GM18951 (cell line): ENCODE measurements around the gene AUTS2.
"Not testable (repeated sequence)": the region's sequence is repeated elsewhere in the genome, so short reads cannot be mapped to it uniquely, and the experiment has no call there.

Source experiments
- POLR2A ChIP-seq: IDR thresholded peaks from 4 replicates; pipeline ENCODE4 v1.6.1; 2011; ENCODE audit warnings: mild to moderate bottlenecking; ENCODE audit not compliant: insufficient read length, insufficient read depth; ENCODE audit errors: extremely low read depth
- in situ Hi-C: fragments of 300-500 bp; cut with MboI; formaldehyde crosslinking; loops from one replicate; pipeline ENCODE4 v1.12.0; 2022; ENCODE audit warnings: low sequenced_read_pairs, mixed read lengths, inconsistent platforms; ENCODE audit not compliant: unreplicated experiment

The AUTS2 gene

DNA sequence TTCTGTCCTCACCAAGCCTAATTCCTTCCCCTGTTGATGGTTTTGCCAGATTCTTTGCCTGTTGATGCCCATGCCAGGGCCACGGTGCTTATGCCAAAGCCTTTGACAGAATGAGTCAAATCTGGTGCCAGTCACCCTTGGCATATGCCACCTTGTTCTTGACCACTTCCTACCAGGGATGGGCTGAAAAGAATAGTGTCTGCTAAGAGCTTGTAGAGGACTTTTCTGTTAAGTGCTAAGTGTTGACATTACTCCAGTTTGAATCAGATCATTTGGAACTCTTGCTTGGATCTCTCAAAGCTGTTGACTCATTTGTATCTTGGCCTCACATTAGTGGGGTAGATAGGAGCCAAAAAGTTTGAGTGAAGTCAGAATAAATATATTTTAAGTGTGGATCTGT, 661.2 kb downstream of the AUTS2 start:
- in situ Hi-C loops, result no loop called here
- TF ChIP-seq POLR2A, result no peak

DNA sequence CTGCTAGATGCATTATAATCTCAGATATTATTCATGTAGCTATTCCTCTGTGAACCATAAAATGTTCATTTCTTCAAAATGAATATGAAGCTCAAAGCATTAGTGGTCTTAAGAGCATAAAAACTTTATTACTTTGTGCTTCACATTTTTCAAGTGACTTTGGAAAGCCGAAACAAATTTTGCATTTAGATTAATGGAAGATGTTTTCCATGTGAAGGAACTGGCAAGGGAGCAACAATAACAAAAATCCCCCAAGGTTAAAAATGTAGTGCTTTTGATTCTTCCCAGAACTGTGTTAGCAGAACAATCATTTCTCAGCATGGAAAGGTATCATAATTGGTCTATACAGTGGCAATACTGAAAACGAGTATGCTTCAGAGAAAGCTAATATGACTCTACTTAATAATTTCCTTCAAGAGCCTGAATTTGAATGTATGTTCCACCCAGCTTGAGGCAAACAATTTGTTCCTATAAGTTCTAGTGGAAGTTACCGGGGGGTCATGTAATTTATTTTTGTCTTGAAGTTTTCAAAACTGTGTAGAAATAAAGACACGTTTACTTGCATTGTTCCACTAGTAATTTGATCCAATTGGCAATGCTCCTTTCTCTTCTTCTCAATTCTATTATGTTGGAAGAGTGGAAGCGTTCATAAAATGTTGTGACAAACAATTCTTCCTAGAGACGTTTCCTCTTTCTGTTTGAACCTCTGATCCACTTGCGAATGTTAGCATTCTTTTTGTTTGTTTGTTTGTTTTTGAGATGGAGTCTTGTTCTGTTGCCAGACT, 665.4 kb downstream of the AUTS2 start:
- in situ Hi-C loops, result no loop called here
- no peak for TF ChIP-seq POLR2A

DNA sequence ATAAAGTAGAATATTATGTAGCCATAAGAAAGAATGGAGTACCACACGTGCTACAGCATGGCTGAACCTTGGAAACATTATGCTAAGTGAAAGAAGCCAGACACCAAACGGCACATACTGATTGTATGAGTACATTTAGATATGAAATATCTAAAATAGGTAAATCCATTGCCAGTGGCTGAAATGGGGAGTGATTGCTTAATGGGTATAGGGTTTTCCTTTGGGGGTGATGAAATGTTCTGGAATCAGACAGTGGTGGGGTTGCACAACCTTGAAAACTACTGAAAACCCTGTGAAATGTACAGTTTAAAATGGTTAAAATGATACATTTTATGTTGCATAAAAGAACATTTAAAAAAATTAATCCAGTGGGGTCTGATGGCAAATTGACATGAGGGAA, 667.9 kb downstream of the AUTS2 start:
- in situ Hi-C loops, result no loop called here
- TF ChIP-seq POLR2A, result no peak

DNA sequence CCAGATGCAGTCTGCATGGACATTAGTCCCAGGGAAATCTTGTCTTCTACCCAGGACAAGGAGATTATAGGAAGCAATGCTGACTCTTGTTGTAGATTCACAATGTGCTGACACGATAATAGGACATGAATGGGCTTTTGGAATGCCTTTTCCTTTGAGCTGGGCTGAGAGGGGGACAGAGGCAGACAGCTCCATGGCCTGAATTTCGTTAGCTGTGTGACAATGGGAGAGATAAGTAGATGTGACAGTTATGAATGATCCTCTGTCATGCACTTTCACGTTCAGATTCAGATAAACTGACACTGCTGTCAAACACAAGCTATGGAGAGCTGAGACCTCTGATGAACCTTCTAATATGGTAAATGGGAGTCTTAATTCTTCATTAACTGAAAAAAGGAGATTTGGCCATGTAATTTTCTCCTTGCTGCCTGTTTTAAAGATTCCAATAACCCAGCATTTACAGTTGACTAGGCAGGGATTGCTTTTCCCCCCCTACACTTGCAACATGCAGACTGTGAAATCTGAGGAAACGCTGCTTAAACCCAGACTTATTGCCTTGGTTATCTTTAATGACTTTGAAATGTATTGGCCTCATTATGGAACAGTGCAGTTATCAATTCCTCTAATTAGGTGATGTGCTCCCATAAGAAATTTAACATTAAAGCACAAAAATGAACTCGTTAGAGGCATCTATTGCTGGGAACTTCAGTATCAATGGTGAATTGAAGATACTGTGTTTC, 669.3 kb downstream of the AUTS2 start:
- in situ Hi-C loops, result no loop called here
- TF ChIP-seq POLR2A, result no peak

DNA sequence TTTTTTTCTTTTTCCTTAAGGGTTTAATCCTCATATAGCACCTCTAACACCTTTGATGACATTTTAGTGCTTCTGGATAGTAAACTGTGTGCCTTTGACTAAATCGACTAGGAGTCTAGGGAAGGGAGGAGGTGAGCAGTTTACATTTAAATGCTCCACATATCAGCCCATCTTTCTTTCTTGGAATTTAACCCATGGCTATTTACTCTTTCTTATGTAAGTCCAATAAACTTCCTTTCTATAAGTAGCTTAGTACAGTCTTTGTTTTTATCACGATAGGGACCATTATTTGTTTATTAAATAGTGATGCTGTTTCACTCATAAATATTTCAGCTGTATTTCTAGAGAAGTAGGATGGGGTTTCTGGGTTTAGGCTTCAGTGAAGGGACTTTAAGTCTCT, 669.9 kb downstream of the AUTS2 start:
- TF ChIP-seq POLR2A, result no peak
- in situ Hi-C loops, result no loop called here

DNA sequence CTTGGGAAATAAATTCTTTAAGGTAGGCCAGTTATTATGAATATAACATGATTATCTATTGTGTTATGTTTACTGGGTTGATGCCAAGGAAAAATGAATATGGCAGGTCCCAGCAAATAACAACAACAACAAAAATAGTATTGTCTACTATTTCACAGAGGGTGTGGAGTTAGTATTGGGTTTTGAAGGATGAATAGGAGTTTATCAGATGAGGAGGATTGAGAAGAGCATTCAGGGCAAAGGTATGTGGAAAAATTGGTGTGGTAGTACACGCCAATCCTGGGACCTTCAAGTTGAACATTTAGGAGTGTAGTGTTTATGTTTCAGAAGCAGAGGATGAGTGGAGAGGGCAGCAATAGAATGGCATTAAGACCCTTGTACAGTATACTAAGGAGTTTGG, 671.9 kb downstream of the AUTS2 start:
- in situ Hi-C loops, result no loop called here
- TF ChIP-seq POLR2A, result no peak

DNA sequence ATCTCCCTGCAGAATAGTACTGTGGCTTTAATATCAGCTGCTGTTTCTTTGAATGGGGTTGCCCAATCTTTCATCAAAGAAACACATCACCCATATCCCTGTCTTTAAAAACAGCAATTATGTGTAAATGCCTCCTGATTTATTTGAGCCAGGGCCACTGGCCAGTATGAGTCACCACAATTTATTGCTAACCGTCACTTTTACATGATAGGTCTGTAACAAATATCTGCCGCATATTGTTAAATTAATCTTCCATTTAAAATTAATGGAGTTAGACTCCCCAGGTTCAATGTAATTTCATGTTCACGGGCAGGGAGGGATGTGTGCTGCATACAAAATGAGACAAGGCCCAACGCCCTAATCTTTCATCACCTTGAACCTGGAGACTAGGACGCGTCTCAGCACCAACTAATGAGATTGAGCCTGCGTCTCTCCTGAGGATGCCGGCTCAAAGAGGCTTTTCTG, 673.4 kb downstream of the AUTS2 start:
- TF ChIP-seq POLR2A, result no peak
- in situ Hi-C loops, result no loop called here

DNA sequence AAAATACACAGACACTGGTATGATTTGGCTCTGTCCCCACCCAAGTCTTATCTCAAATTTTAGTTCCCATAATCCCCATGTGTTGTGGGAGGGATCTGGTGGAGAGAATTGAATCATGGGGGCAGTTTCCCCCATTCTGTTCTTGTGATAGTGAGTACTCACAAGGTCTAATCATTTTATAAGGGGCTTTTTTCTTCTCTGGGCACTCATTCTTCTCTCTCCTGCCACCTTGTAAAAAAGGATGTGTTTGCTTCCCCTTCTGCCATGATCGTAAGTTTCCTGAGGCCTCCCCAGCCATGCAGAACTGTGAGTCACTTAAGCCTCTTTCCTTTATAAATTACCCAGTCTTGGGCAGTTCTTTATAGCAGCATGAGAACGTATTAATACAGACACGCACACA, 677.3 kb downstream of the AUTS2 start:
- in situ Hi-C loops, result not testable (repeated sequence)

DNA sequence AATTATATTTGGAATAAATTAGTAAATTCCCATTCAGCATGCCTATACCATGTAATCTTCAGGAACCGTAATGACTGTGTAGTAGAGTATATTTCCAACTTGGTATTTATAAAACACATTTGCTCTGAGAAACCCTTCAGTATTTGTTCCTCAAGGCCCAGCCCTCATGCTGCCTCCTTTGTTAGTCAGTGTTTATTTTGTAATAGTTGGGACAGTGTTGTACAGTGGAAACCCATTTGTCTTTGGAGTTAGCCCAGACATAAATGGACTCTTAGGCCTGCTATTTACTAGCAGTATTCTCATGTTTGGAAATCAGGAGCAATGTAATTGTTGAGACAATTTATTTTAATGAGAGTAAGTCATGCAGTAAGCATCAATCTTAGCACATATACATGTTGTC, 686.9 kb downstream of the AUTS2 start:
- TF ChIP-seq POLR2A, result no peak
- in situ Hi-C loops, result no loop called here

DNA sequence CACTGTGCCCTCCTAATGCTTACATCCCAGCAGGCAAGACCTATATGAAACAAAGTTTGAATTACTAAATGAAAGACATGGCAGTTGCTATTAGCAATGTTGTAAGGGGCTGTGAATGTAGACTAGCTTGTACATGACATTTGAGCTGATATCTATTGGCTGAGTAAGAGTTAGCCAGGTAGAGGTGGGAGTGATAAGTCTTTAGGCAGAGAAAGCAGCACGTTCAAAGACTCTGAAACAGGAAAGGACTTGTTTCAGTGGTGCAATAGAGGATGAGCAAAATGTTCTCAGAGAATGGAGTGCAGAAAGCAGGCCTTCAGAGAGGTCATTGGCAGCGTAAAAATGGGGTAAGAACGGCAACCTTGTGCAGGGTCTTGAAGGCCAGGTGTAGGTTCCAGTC, 687.6 kb downstream of the AUTS2 start:
- no peak for TF ChIP-seq POLR2A
- in situ Hi-C loops, result no loop called here

DNA sequence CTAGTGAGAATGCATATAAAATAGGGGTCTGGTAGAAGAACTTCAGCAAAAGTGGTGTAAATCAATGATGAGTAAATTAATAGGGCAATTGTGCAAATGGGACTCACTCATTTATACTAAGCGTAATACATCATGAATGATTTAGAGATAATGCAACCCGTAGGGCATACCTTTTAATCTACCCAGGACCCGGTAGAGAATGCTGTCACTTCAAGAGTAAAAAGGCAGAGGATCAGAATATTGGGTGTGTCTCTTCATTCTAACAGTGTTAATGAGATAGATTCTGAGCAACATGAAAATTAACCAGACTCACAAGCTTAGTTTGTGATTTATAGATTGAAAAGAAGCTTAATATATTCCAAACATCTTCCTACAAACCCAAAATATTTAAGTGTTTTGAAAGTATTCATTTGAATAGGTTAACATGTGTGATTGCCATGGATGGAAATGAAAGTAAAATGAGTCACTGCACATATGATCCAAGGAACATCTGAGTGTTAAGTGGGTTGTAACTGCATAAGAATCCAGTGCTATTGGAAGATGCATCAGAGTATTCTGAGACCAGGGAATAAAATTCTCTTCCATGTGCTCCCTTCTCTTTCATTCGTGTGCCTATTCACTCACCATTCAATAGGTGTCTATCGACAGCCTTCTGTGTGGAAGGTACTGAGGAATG, 690.6 kb downstream of the AUTS2 start:
- in situ Hi-C loops, result no loop called here
- no peak for TF ChIP-seq POLR2A

DNA sequence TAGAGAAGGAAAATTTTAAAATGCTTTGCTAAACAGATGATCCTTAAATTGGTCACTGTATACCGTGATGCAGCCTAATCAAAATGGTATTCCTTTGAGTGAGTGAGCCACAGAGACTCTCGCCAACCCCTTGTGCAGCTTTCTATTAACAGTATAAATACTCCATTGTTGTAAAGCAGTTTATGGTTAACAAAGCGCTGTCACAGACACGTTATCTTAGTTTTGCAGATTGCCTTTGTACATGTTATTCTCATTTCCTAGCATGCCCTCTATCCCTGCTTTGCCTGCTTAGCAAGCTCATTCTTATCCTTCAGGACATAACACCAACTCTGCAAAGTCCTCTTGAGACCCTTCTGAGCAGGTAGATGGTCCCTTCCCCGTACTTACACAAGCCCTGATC, 694.4 kb downstream of the AUTS2 start:
- no peak for TF ChIP-seq POLR2A
- in situ Hi-C loops, result no loop called here

DNA sequence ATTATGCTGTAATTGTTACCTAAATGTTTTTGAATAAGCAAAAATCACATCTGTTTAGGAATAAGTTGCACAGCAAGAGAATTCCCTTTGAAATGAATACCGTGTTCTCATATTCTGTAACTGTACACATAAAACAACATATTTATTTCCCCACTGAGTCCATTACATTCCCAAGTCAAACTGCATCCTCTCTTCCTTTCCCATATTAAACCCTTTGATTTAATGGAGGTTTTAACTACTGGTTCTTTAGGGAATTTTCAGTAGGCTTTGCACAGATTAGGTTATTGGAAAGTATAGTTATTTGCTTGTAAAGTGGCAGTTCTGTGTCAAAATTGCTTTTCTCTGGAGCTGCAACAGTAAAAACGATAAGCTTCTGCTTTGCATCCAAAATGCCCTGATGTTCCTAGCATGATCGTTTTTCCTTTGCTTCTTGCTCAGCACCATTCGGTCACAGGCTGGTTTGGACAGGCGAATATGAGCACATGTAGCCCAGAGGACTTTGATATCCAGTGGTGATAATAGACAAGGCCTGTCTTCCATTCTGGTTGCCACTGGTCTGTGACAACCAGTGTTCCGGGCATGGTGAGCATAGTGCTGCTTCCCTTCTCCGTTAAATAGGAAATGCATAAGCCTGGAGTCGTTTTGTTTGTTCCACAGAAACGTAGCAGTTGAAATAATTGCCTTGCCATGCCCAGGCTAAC, 696.1 kb downstream of the AUTS2 start:
- in situ Hi-C loops, result no loop called here
- TF ChIP-seq POLR2A, result no peak

DNA sequence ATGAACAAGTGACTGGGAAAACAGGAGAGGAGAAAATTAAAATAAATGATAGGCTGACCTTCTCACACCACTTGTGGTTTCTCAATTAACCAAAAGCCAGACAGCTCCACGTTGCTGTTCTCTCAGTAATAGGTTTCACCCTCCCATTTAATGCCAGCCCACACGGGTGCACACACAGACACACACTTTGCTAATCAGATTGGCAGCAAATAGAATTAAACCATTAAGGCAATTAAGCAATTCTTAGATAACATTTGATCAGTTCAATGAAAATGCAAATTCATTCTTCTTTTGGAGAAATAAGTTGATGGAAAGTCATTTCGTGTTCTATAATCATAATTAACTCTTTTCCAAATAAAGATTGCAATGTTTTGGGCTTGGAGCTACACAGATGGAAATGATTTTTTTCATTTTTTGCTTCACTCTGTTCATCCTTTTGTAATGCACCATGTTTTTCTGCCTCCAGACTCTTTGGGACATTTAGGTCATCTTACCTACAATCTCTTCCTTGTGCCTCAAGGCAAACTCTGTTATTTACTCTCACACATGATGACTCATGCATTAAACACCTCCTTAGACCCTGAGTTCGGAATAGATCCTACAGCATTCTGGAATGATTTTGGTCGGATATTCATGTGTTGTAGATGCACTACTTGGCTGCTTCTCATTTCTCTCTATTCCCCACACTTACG, 700.7 kb downstream of the AUTS2 start:
- in situ Hi-C loops, result no loop called here
- no peak for TF ChIP-seq POLR2A
